HCT116 (cell line): Measurements from ENCODE around the gene TBC1D8. TPM values are rescaled to one million over a fixed set of nuclear protein-coding genes. Genes with fewer than 3 reads are reported as not detected.

Experiments used
- ATAC-seq: fragments of 200-7000 bp; cut with Tn5 transposase; 2 replicates; pipeline ENCODE4 v1.9.1; 2020; ENCODE audit warnings: mild to moderate bottlenecking, moderate library complexity
- BruUV-seq: library from RNA; stranded (reverse); fragments of 400-500 nt; replicated peaks from 2 replicates; lab custom pipeline; 2021; lab: Mats Ljungman, UMichigan
- CTCF ChIA-PET: fragments of 300-600 bp; sonication (Branson Sonifier 250); formaldehyde crosslinking; loops from one replicate; lab custom pipeline; 2021; ENCODE audit warnings: antibody characterized with exemption; lab: Charles Lee
- POLR2A ChIA-PET: fragments of 300-600, 350-600 bp; sonication (Branson Sonifier 250); formaldehyde crosslinking; loops from one replicate; lab custom pipeline; 2021; ENCODE audit warnings: antibody characterized with exemption; lab: Charles Lee
- RAD21 ChIA-PET, 2 experiments: fragments of 300-600 bp; sonication (Branson Sonifier 250); formaldehyde crosslinking; loops; one replicate each; lab custom pipeline; 2023; ENCODE audit warnings: low total read pairs in 2 of 2; ENCODE audit not compliant: uncharacterized antibody in 2 of 2, unreplicated experiment in 2 of 2, low non-redundant PET in 1 of 2; lab: Charles Lee
- DNase-seq: peaks from one replicate; pipeline ENCODE4 v3.0.0-alpha.2; 2010; ENCODE audit warnings: low read depth, low spot score
- H2AFZ ChIP-seq: fragments of 200-600 bp; shearing (Covaris generic), sonication (generic); 2 replicates; pipeline ENCODE4 v1.6.1; 2017; ENCODE audit warnings: low read depth, mixed run types, mixed read lengths, antibody characterized with exemption, low read length; ENCODE audit not compliant: poor library complexity, severe bottlenecking
- H3K27ac ChIP-seq: 2 replicates; pipeline ENCODE4 v1.5.1; 2012; ENCODE audit warnings: low read depth, low read length
- H3K27me3 ChIP-seq: fragments of 200-600 bp; sonication (generic); 2 replicates; pipeline ENCODE4 v1.6.1; 2016; ENCODE audit warnings: mixed run types, low read length, mixed read lengths; ENCODE audit not compliant: insufficient read depth
- H3K36me3 ChIP-seq, 2 experiments: fragments of 200-500 bp in 1 of 2; fragments of 200-600 bp in 1 of 2; sonication (Bioruptor generic) in 1 of 2; sonication (generic) in 1 of 2; 2 replicates each; pipeline versions ENCODE4 v1.5.1 to v1.6.1; 2014 to 2016; ENCODE audit warnings: low read length in 2 of 2, inconsistent platforms in 1 of 2, mixed read lengths in 1 of 2, mixed run types in 1 of 2; ENCODE audit not compliant: insufficient read depth in 2 of 2, control insufficient read depth in 1 of 2
- H3K4me1 ChIP-seq, 2 experiments: fragments of 200-600 bp in 1 of 2; sonication (generic) in 1 of 2; 2 replicates each; pipeline versions ENCODE4 v1.5.1 to v1.6.1; 2012 to 2017; ENCODE audit warnings: low read length in 2 of 2, inconsistent platforms in 1 of 2, mild to moderate bottlenecking in 1 of 2, mixed read lengths in 1 of 2, mixed run types in 1 of 2, moderate library complexity in 1 of 2; ENCODE audit not compliant: insufficient read depth in 2 of 2, control insufficient read depth in 1 of 2
- H3K4me2 ChIP-seq: fragments of 200-600 bp; sonication (generic); 2 replicates; pipeline ENCODE4 v1.6.1; 2017; ENCODE audit warnings: mixed run types, low read length, mixed read lengths
- H3K4me3 ChIP-seq, 2 experiments: fragments of 200-600 bp in 1 of 2; sonication (generic) in 1 of 2; replicated peaks in 1 of 2; 2 replicates each; pipeline ENCODE4 v1.5.1; 2011 to 2016; ENCODE audit warnings: low read length in 2 of 2, control low read depth in 1 of 2, low read depth in 1 of 2, mild to moderate bottlenecking in 1 of 2, mixed read lengths in 1 of 2, mixed run types in 1 of 2
- H3K79me2 ChIP-seq: fragments of 200-600 bp; sonication (generic); 2 replicates; pipeline ENCODE4 v1.6.1; 2017; ENCODE audit warnings: mild to moderate bottlenecking, mixed run types, low read length, moderate library complexity, mixed read lengths; ENCODE audit not compliant: insufficient read depth
- H3K9ac ChIP-seq: fragments of 200-600 bp; sonication (generic); 2 replicates; pipeline ENCODE4 v1.6.1; 2016; ENCODE audit warnings: low read length, mixed read lengths
- H3K9me2 ChIP-seq: fragments of 200-600 bp; sonication (generic), shearing (Covaris generic); 2 replicates; pipeline ENCODE4 v1.6.1; 2017; ENCODE audit warnings: mixed run types, mild to moderate bottlenecking, moderate library complexity; ENCODE audit not compliant: insufficient read depth
- H3K9me3 ChIP-seq, 2 experiments: fragments of 200-500 bp in 1 of 2; fragments of 200-600 bp in 1 of 2; sonication (Bioruptor generic) in 1 of 2; sonication (generic) in 1 of 2; 2 replicates each; pipeline ENCODE4 v1.6.1; 2014 to 2017; ENCODE audit warnings: low read length in 2 of 2, mixed read lengths in 2 of 2, inconsistent platforms in 1 of 2, low read depth in 1 of 2, mild to moderate bottlenecking in 1 of 2, mixed run types in 1 of 2, moderate library complexity in 1 of 2; ENCODE audit not compliant: control insufficient read depth in 1 of 2, insufficient read depth in 1 of 2
- H4K20me1 ChIP-seq: fragments of 200-600 bp; sonication (generic), shearing (Covaris generic); 2 replicates; pipeline ENCODE4 v1.6.1; 2017; ENCODE audit warnings: mixed run types, mild to moderate bottlenecking, moderate library complexity; ENCODE audit not compliant: insufficient read depth
- ATF3 ChIP-seq: IDR thresholded peaks from 2 replicates; pipeline ENCODE4 v1.6.1; 2012
- CBX3 ChIP-seq: IDR thresholded peaks from 2 replicates; pipeline ENCODE4 v1.6.1; 2012; ENCODE audit warnings: low read depth
- CEBPB ChIP-seq: IDR thresholded peaks from 2 replicates; pipeline ENCODE4 v1.6.1; 2012; ENCODE audit warnings: low read depth
- CTCF ChIP-seq, 3 experiments: fragments of 200-600 bp in 1 of 3; sonication (generic) in 1 of 3; IDR thresholded peaks in 2 of 3; conservative IDR thresholded peaks in 1 of 3; 2 replicates each; pipeline ENCODE4 v1.5.1; 2012 to 2017; ENCODE audit warnings: low read depth in 2 of 3, low read length in 2 of 3, antibody characterized with exemption in 1 of 3, borderline replicate concordance in 1 of 3, control low read depth in 1 of 3, mild to moderate bottlenecking in 1 of 3, mixed read lengths in 1 of 3, mixed run types in 1 of 3, moderate library complexity in 1 of 3; ENCODE audit not compliant: insufficient read depth in 1 of 3
- EGR1 ChIP-seq: IDR thresholded peaks from 2 replicates; pipeline ENCODE4 v1.6.1; 2012; ENCODE audit warnings: low read depth
- EZH2 ChIP-seq: fragments of 200-600 bp; sonication (generic); IDR thresholded peaks from 2 replicates; pipeline ENCODE4 v1.6.1; 2017; ENCODE audit warnings: antibody characterized with exemption, mixed run types
- EZH2phosphoT487 ChIP-seq: fragments of 200-600 bp; IDR thresholded peaks from 2 replicates; pipeline ENCODE4 v1.6.1; 2018; ENCODE audit warnings: antibody characterized with exemption, borderline replicate concordance
- JUND ChIP-seq: IDR thresholded peaks from 2 replicates; pipeline ENCODE4 v1.6.1; 2012
- MAX ChIP-seq: IDR thresholded peaks from 2 replicates; pipeline ENCODE4 v1.6.1; 2012
- POLR2AphosphoS5 ChIP-seq: IDR thresholded peaks from 2 replicates; pipeline ENCODE4 v1.6.1; 2011; ENCODE audit warnings: mild to moderate bottlenecking, low read depth, low read length, moderate library complexity
- RAD21 ChIP-seq: IDR thresholded peaks from 2 replicates; pipeline ENCODE4 v1.6.1; 2012; ENCODE audit warnings: low read depth, mild to moderate bottlenecking
- SP1 ChIP-seq: IDR thresholded peaks from 2 replicates; pipeline ENCODE4 v1.6.1; 2012; ENCODE audit warnings: low read depth
- TCF7L2 ChIP-seq: IDR thresholded peaks from 2 replicates; pipeline ENCODE4 v1.7.0; 2011; ENCODE audit warnings: borderline replicate concordance, inconsistent platforms; ENCODE audit not compliant: insufficient read depth, insufficient read length; ENCODE audit errors: extremely low read depth
- YY1 ChIP-seq: IDR thresholded peaks from 2 replicates; pipeline ENCODE4 v1.6.1; 2011; ENCODE audit warnings: low read length, low read depth, moderate library complexity, mild to moderate bottlenecking; ENCODE audit not compliant: insufficient replicate concordance; ENCODE audit errors: extremely low read depth
- ZBTB33 ChIP-seq: IDR thresholded peaks from 2 replicates; pipeline ENCODE4 v1.6.1; 2011; ENCODE audit warnings: mild to moderate bottlenecking, low read length, moderate library complexity; ENCODE audit not compliant: insufficient replicate concordance; ENCODE audit errors: extremely low read depth
- ZFX ChIP-seq: fragments of 450-650 bp; IDR thresholded peaks from 2 replicates; pipeline ENCODE4 v1.6.1; 2017
- ZNF274 ChIP-seq: fragments of 200-500 bp; sonication (Bioruptor generic); IDR thresholded peaks from 2 replicates; pipeline ENCODE4 v1.6.1; 2014; ENCODE audit warnings: mild to moderate bottlenecking, low read depth, low read length, inconsistent platforms
- intact Hi-C: fragments of 100-400 bp; cut with micrococcal nuclease; formaldehyde crosslinking; loops from 2 replicates; pipeline ENCODE4 v1.10.0; 2022
- total RNA-seq: library from RNA; stranded (reverse); gene quantifications from one replicate; pipeline ENCODE4 v1.2.1, GENCODE V29; 2021; ENCODE audit not compliant: unreplicated experiment

TBC1D8 gene
- total RNA-seq, 1 experiment from 2014 or later, result 44.0 TPM

- ATAC-seq, result no peak
- Histone ChIP-seq H3K4me2 (no peak overlapping the region), H3K9ac (no peak overlapping the region), H3K36me3 (no peaks in the 10 kb centered on the region), H3K9me2 (no peaks in the 10 kb centered on the region), H4K20me1 (no peaks in the 10 kb centered on the region), H3K79me2 (no peaks in the 10 kb centered on the region), H3K4me3 (no peak overlapping the region), H3K27ac (no peak overlapping the region), H3K27me3 (no peaks in the 10 kb centered on the region), H2AFZ (no peak overlapping the region), H3K4me1 (no peaks in the 10 kb centered on the region), H3K9me3 (0 out of 4 replicates have a peak, but pooled peaks cover 0 to 4% of the 10 kb centered on the region in 2 experiments)
- intact Hi-C loops, result no loop called here
- POLR2A ChIA-PET, result no interaction called here
- BruUV-seq, result no TSS peak
- RAD21 ChIA-PET, result no interaction called here
- TF ChIP-seq EZH2phosphoT487 (no peak), YY1 (no peak), TCF7L2 (no peak), CTCF (IDR thresholded peaks at IDR 0.05 in 2 of 3, conservative IDR thresholded peaks at IDR 0.05 in 1 of 3; ENCODE audit: borderline replicate concordance in 1 of 3, insufficient read depth in 1 of 3, low read depth in 2 of 3, low read length in 2 of 3) (no peak), ZFX (no peak), CEBPB (no peak), CBX3 (no peak), EGR1 (no peak), POLR2AphosphoS5 (no peak), RAD21 (no peak), ZBTB33 (no peak), ZNF274 (no peak), SP1 (no peak), MAX (no peak), EZH2 (no peak), ATF3 (no peak), JUND (no peak)
- no peak for DNase-seq
- CTCF ChIA-PET, result no interaction called here
Measured at GRCh38 chr2:101193033-101193626, 41.9 kb upstream of the TBC1D8 start.
